GM19351 (cell line): ENCODE results near the gene WARS2.
"Not testable (repeated sequence)": the region's sequence is repeated elsewhere in the genome, so short reads cannot be mapped to it uniquely, and the experiment has no call there.

Source experiments
- ATAC-seq: cut with Tn5 transposase; IDR thresholded peaks from one replicate; pipeline ENCODE4 v1.9.1; 2021; ENCODE audit warnings: mild to moderate bottlenecking, moderate library complexity; ENCODE audit not compliant: unreplicated experiment

Gene WARS2

GRCh38 chr1:119141020-119141424 is 569 bp upstream of the WARS2 start:
- ATAC-seq = no peak

- peak; percentile 34 for ATAC-seq
Measured at GRCh38 chr1:119139857-119140176, 636 bp downstream of the WARS2 start.

- ATAC-seq = peak; percentile 25
Measured at GRCh38 chr1:119139403-119139802, 1.1 kb downstream of the WARS2 start.

GRCh38 chr1:119136401-119136800 is 4.1 kb downstream of the WARS2 start:
- no peak for ATAC-seq

- ATAC-seq = no peak
Measured at GRCh38 chr1:119133987-119134386, 6.5 kb downstream of the WARS2 start.

- ATAC-seq = no peak
Measured at GRCh38 chr1:119132179-119132578, 8.3 kb downstream of the WARS2 start.

GRCh38 chr1:119125874-119126273 is 14.6 kb downstream of the WARS2 start:
- ATAC-seq = no peak

- no peak for ATAC-seq
Measured at GRCh38 chr1:119124764-119125163, 15.7 kb downstream of the WARS2 start.

- ATAC-seq = not testable (repeated sequence)
Measured at GRCh38 chr1:119121872-119122271, 18.6 kb downstream of the WARS2 start.

- ATAC-seq = no peak
Measured at GRCh38 chr1:119116725-119117124, 23.7 kb downstream of the WARS2 start.

GRCh38 chr1:119115736-119116135 is 24.7 kb downstream of the WARS2 start:
- no peak for ATAC-seq

- no peak for ATAC-seq
Measured at GRCh38 chr1:119115311-119115710, 25.1 kb downstream of the WARS2 start.

- ATAC-seq = no peak
Measured at GRCh38 chr1:119114786-119115185, 25.7 kb downstream of the WARS2 start.

GRCh38 chr1:119112791-119113190 is 27.7 kb downstream of the WARS2 start:
- ATAC-seq = no peak

- ATAC-seq = no peak
Measured at GRCh38 chr1:119112244-119112643, 28.2 kb downstream of the WARS2 start.

- no peak for ATAC-seq
Measured at GRCh38 chr1:119108988-119109387, 31.5 kb downstream of the WARS2 start.

GRCh38 chr1:119103764-119104163 is 36.7 kb downstream of the WARS2 start:
- ATAC-seq = no peak

GRCh38 chr1:119102051-119102450 is 38.4 kb downstream of the WARS2 start:
- no peak for ATAC-seq

GRCh38 chr1:119101563-119101962 is 38.9 kb downstream of the WARS2 start:
- no peak for ATAC-seq

GRCh38 chr1:119099775-119100174 is 40.7 kb downstream of the WARS2 start:
- ATAC-seq = no peak

- ATAC-seq = no peak
Measured at GRCh38 chr1:119097380-119097779, 43.1 kb downstream of the WARS2 start.

GRCh38 chr1:119093721-119094120 is 46.7 kb downstream of the WARS2 start:
- no peak for ATAC-seq

GRCh38 chr1:119091618-119092017 is 48.8 kb downstream of the WARS2 start:
- no peak for ATAC-seq

- ATAC-seq = no peak
Measured at GRCh38 chr1:119090250-119090649, 50.2 kb downstream of the WARS2 start.
